ENCODE data around the gene ME1.

DNA sequence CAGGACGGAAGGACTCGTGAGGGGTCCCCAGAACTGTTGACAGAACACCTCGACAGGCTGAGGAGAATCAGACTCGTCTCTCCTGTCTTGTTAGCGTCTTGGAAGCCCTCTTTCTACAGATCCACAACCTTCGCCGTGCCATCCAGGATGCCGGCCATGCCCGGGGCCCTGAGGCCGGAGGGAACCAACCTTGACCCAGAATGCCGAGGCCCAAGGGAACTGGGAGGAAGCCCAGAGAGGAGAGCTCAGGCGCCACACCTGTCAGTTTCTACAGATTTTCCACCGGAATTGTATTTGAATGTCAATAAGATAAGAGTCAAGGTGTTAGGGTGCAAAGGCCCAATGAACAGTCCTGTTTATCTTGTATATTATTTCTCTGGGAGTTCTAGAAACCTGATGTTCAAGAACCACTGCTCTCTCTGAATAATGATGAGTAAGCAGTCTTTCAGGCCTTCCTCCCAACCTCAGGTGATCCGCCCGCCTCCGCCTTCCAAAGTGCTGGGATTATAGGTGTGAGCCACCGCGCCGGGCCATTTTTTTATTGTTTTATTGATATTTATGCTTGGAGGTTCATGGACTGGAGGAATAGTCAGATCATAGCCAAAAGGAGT lies 799 bp upstream of the ME1 start:
- no peak for TF ChIP-seq EZH2 (IDR thresholded peaks at IDR 0.05; ENCODE audit: borderline replicate concordance, low read depth, low read length, severe bottlenecking)
- TF ChIP-seq CTCF (IDR thresholded peaks at IDR 0.05; ENCODE audit: borderline replicate concordance, extremely low read depth, low read length, poor library complexity, severe bottlenecking) = no peak
